ENCODE results near the gene TANGO2. TPM values are rescaled to one million over a fixed set of nuclear protein-coding genes. Genes with fewer than 3 reads are reported as not detected.

Gene TANGO2
- total and polyA plus RNA-seq, 9 of the 15 experiments (the other 6 are each of a cell fraction or from before 2014, with no cell fraction given), result 15.5 to 94.9 (median 70.1) TPM

DNA sequence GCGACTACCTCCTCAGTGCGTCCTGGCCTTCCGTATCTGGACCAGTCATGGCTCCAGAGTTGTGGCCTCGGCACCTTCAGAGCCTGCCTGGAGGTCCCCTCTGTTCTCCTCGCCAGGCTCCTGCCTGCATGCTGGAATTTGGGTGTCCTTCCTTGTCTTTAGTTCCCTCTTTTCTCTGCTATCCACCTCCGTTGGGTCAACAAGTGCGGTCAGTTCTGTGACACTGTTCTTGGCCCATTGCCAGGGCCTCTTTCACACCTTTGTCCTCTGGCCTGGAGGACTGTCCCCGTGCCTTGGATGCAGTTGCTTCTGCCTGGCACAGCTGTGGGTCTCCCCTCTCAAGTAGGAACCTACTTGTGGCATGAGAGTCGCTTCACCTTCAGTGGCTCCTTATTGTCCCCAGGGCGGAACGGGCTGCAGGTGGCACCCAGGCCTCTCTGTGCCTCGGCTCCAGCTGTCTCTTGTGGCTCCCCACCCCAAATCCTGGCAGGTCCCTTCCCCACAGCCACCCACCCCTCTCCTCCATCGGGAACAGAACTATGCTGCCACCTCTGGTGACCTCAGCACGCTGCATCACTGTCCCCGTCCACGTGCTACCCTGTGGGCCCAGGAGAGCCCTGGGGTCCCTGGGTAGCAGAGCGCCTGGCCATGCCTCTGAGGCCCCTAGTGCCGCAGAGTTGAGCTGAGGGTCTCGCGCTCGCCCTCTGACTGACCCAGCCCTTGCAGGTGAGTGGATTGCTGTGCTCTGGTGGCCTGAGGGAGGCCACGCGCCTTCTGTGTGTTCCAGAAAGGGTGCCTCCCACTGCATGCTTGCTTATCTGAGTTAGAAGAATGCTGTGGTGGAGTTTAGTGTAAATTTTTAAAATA is 63.9 kb downstream of the TANGO2 start (continued):
- peak; percentile 53; the same call in 1 of the 2 replicates for TF ChIP-seq CLOCK (CRISPR knock-in tag; IDR thresholded peaks at IDR 0.05; ENCODE audit: borderline replicate concordance)
- TF ChIP-seq ZNF764 (CRISPR knock-in tag; IDR thresholded peaks at IDR 0.05; ENCODE audit: low read depth), result peak; percentile 9; the same call in 1 of the 2 replicates
- peak; percentile 90; the same call in 1 of the 2 replicates for TF ChIP-seq SRSF3 (IDR thresholded peaks at IDR 0.05; ENCODE audit: insufficient read depth, low read length)
- no peak for TF ChIP-seq GABPB1 (CRISPR knock-in tag; IDR thresholded peaks at IDR 0.05)
- TF ChIP-seq ATF4 (CRISPR knock-in tag; IDR thresholded peaks at IDR 0.05), result peak; percentile 67; the same call in 1 of the 2 replicates
- TF ChIP-seq TEAD4 (IDR thresholded peaks at IDR 0.05; ENCODE audit: low read length), result no peak
- TF ChIP-seq TEAD4 (CRISPR knock-in tag; IDR thresholded peaks at IDR 0.05; ENCODE audit: borderline replicate concordance), result no peak
- TF ChIP-seq MLX (CRISPR knock-in tag; conservative IDR thresholded peaks at IDR 0.05), result peak in 1 of 2 experiments; percentile 94; a peak in 2 of 4 replicates
- TF ChIP-seq, protein P1, sequence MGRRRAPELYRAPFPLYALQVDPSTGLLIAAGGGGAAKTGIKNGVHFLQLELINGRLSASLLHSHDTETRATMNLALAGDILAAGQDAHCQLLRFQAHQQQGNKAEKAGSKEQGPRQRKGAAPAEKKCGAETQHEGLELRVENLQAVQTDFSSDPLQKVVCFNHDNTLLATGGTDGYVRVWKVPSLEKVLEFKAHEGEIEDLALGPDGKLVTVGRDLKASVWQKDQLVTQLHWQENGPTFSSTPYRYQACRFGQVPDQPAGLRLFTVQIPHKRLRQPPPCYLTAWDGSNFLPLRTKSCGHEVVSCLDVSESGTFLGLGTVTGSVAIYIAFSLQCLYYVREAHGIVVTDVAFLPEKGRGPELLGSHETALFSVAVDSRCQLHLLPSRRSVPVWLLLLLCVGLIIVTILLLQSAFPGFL (CRISPR knock-in tag; IDR thresholded peaks at IDR 0.05), result no peak
- TF ChIP-seq, protein P2, sequence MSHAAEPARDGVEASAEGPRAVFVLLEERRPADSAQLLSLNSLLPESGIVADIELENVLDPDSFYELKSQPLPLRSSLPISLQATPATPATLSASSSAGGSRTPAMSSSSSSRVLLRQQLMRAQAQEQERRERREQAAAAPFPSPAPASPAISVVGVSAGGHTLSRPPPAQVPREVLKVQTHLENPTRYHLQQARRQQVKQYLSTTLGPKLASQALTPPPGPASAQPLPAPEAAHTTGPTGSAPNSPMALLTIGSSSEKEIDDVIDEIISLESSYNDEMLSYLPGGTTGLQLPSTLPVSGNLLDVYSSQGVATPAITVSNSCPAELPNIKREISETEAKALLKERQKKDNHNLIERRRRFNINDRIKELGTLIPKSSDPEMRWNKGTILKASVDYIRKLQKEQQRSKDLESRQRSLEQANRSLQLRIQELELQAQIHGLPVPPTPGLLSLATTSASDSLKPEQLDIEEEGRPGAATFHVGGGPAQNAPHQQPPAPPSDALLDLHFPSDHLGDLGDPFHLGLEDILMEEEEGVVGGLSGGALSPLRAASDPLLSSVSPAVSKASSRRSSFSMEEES (CRISPR knock-in tag; IDR thresholded peaks at IDR 0.05), result 0 out of 2 replicates have a peak, but pooled peaks have one; percentile 26
- TF ChIP-seq NFIX (CRISPR knock-in tag; IDR thresholded peaks at IDR 0.05; ENCODE audit: low read depth), result peak; percentile 98
- no peak for TF ChIP-seq UBTF (IDR thresholded peaks at IDR 0.05; ENCODE audit: borderline replicate concordance in 1 of 2, low read depth in 2 of 2, low read length in 2 of 2)
- TF ChIP-seq HDAC1 (IDR thresholded peaks at IDR 0.05), result no peak

All from K562 (cell line).